ENCODE measurements around the gene NTM.

The NTM gene

DNA sequence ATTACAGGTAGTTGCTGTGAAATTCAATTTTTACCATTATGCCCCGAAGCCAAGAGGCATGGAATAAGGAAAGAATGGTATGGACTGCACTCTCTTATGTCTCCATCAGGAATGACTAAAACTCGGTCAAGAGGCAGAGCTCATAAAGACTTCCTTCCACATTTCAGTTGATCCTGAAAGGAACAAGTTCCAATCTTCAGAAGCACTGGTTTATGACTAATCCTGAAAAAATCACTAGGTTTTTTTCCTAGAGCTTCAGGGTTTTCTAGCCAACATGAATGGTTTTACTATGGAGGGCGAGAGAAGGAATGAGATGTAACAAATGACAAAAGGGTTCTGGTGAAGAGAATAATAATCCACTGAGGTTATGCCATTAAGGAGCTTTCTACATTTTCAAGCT, 832.2 kb downstream of the NTM start:
- no peak overlapping the region for H2BK15ac ChIP-seq (ENCODE audit: low read length)
- no peak overlapping the region for H3K9ac ChIP-seq (ENCODE audit: low read depth, low read length, poor library complexity)
- H2AK5ac ChIP-seq (ENCODE audit: low read depth, low read length) = no peak overlapping the region
- H2BK12ac ChIP-seq (ENCODE audit: low read length) = no peak overlapping the region
- no peaks in the 10 kb centered on the region for H3K27me3 ChIP-seq (ENCODE audit: control insufficient read depth in 3 of 3, insufficient read depth in 3 of 3, low read depth in 1 of 3, low read length in 3 of 3)
- no peak for DNase-seq (ENCODE audit: low spot score)
- H3K4ac ChIP-seq (ENCODE audit: low read length) = no peak overlapping the region
- no peaks in the 10 kb centered on the region for H3K79me1 ChIP-seq (ENCODE audit: low read depth, low read length)
- H4K91ac ChIP-seq (ENCODE audit: low read depth, low read length, poor library complexity) = no peak overlapping the region
- no peak overlapping the region for H3K4me3 ChIP-seq (ENCODE audit: low read length in 2 of 2)
- no peak overlapping the region for H2BK5ac ChIP-seq (ENCODE audit: low read length)
- H2AFZ ChIP-seq (ENCODE audit: low read length) = no peak overlapping the region
- no peaks in the 10 kb centered on the region for H3K4me1 ChIP-seq (ENCODE audit: control insufficient read depth in 2 of 2, insufficient read depth in 1 of 2, low read depth in 1 of 2, low read length in 2 of 2)
- H3K4me2 ChIP-seq (ENCODE audit: insufficient read depth, low read length, poor library complexity, severe bottlenecking) = no peak overlapping the region
- H3K9me3 ChIP-seq (replicated peaks in 1 of 2; ENCODE audit: control insufficient read depth in 2 of 2, insufficient read depth in 1 of 2, low read depth in 1 of 2, low read length in 2 of 2) = peaks cover 0 to 5% of the 10 kb centered on the region in 2 donors
- H3K36me3 ChIP-seq (replicated peaks in 1 of 2; ENCODE audit: control insufficient read depth in 2 of 2, insufficient read depth in 2 of 2, low read length in 2 of 2) = no peaks in the 10 kb centered on the region
- H3K18ac ChIP-seq (ENCODE audit: low read length) = no peak overlapping the region
- H3K14ac ChIP-seq (ENCODE audit: low read length) = no peak overlapping the region
- no peak overlapping the region for H3K27ac ChIP-seq (replicated peaks; ENCODE audit: low read length)
- no peak overlapping the region for H3K23ac ChIP-seq (ENCODE audit: low read depth, low read length, poor library complexity)
- no peak overlapping the region for H2BK120ac ChIP-seq (ENCODE audit: low read depth, low read length)
- no peak overlapping the region for H4K8ac ChIP-seq (ENCODE audit: low read depth, low read length)
- no CpG with 5 or more reads among the region's 3 CpGs for WGBS, 2 donors (ENCODE audit: extremely low coverage in 2 of 2, insufficient read length in 2 of 2, insufficient replicate concordance in 1 of 2)

DNA sequence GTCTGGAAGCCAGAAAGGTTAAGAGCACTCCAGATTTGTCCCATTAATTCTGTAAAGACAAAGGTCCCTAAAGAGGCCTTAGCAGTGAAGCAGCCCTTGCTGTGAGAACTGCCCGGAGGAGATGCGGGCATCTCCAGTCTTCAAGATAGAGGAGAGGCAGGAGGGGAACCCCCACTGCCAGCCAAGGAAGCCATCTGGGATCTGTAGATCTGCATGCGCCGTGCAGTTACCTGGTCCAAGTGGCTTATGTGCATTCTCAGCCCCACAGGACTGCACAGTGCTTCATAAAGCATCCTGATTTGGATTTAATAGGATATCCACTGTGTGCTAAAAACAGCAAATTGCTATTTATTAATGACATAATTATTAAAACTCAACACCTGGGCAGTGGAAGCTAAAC, 834.6 kb downstream of the NTM start:
- H3K27ac ChIP-seq (replicated peaks; ENCODE audit: low read length) = no peak overlapping the region
- no peaks in the 10 kb centered on the region for H3K4me1 ChIP-seq (ENCODE audit: control insufficient read depth in 2 of 2, insufficient read depth in 1 of 2, low read depth in 1 of 2, low read length in 2 of 2)
- H3K18ac ChIP-seq (ENCODE audit: low read length) = no peak overlapping the region
- H4K91ac ChIP-seq (ENCODE audit: low read depth, low read length, poor library complexity) = no peak overlapping the region
- no peak overlapping the region for H4K8ac ChIP-seq (ENCODE audit: low read depth, low read length)
- H3K4me2 ChIP-seq (ENCODE audit: insufficient read depth, low read length, poor library complexity, severe bottlenecking) = no peak overlapping the region
- H3K14ac ChIP-seq (ENCODE audit: low read length) = no peak overlapping the region
- no peak overlapping the region for H3K23ac ChIP-seq (ENCODE audit: low read depth, low read length, poor library complexity)
- H2BK120ac ChIP-seq (ENCODE audit: low read depth, low read length) = no peak overlapping the region
- no peaks in the 10 kb centered on the region for H3K36me3 ChIP-seq (replicated peaks in 1 of 2; ENCODE audit: control insufficient read depth in 2 of 2, insufficient read depth in 2 of 2, low read length in 2 of 2)
- H3K9ac ChIP-seq (ENCODE audit: low read depth, low read length, poor library complexity) = no peak overlapping the region
- H2BK5ac ChIP-seq (ENCODE audit: low read length) = no peak overlapping the region
- no peaks in the 10 kb centered on the region for H3K27me3 ChIP-seq (ENCODE audit: control insufficient read depth in 3 of 3, insufficient read depth in 3 of 3, low read depth in 1 of 3, low read length in 3 of 3)
- WGBS, 2 donors (ENCODE audit: extremely low coverage in 2 of 2, insufficient read length in 2 of 2, insufficient replicate concordance in 1 of 2) = no CpG with 5 or more reads among the region's 4 CpGs
- H3K4ac ChIP-seq (ENCODE audit: low read length) = no peak overlapping the region
- H2AFZ ChIP-seq (ENCODE audit: low read length) = no peak overlapping the region
- H2BK15ac ChIP-seq (ENCODE audit: low read length) = no peak overlapping the region
- H3K79me1 ChIP-seq (ENCODE audit: low read depth, low read length) = no peaks in the 10 kb centered on the region
- peaks cover 0 to 5% of the 10 kb centered on the region in 2 donors for H3K9me3 ChIP-seq (replicated peaks in 1 of 2; ENCODE audit: control insufficient read depth in 2 of 2, insufficient read depth in 1 of 2, low read depth in 1 of 2, low read length in 2 of 2)
- no peak for DNase-seq (ENCODE audit: low spot score)
- H2BK12ac ChIP-seq (ENCODE audit: low read length) = no peak overlapping the region
- H3K4me3 ChIP-seq (ENCODE audit: low read length in 2 of 2) = no peak overlapping the region
- no peak overlapping the region for H2AK5ac ChIP-seq (ENCODE audit: low read depth, low read length)

DNA sequence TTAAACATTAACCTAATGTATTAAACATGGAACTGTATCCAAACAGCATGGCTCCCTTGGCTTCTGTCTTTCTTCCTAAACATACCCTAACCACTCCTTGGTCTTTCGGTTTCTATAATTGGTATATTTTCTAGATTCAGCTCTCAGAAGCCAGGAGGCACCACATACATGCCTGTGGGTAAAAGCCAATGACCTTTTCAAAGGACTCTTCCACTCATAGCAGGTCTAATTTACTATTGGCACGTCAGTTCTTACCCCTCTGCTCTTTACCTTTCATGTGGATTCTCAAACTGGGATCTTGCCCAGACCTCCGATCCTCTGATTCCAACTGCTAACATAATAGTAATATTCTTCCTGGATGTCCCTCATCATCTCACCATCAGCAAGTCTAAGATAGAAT, 835.1 kb downstream of the NTM start:
- Histone ChIP-seq H3K18ac (ENCODE audit: low read length) (no peak overlapping the region), H4K91ac (ENCODE audit: low read depth, low read length, poor library complexity) (no peak overlapping the region), H4K8ac (ENCODE audit: low read depth, low read length) (no peak overlapping the region), H2BK5ac (ENCODE audit: low read length) (no peak overlapping the region), H3K4ac (ENCODE audit: low read length) (no peak overlapping the region), H3K27me3 (ENCODE audit: control insufficient read depth in 3 of 3, insufficient read depth in 3 of 3, low read depth in 1 of 3, low read length in 3 of 3) (no peaks in the 10 kb centered on the region), H3K9ac (ENCODE audit: low read depth, low read length, poor library complexity) (no peak overlapping the region), H3K23ac (ENCODE audit: low read depth, low read length, poor library complexity) (no peak overlapping the region), H2AK5ac (ENCODE audit: low read depth, low read length) (no peak overlapping the region), H3K4me1 (ENCODE audit: control insufficient read depth in 2 of 2, insufficient read depth in 1 of 2, low read depth in 1 of 2, low read length in 2 of 2) (no peaks in the 10 kb centered on the region), H3K36me3 (replicated peaks in 1 of 2; ENCODE audit: control insufficient read depth in 2 of 2, insufficient read depth in 2 of 2, low read length in 2 of 2) (no peaks in the 10 kb centered on the region), H2BK15ac (ENCODE audit: low read length) (no peak overlapping the region), H2BK12ac (ENCODE audit: low read length) (no peak overlapping the region), H3K27ac (replicated peaks; ENCODE audit: low read length) (no peak overlapping the region), H2BK120ac (ENCODE audit: low read depth, low read length) (no peak overlapping the region), H2AFZ (ENCODE audit: low read length) (no peak overlapping the region), H3K4me3 (ENCODE audit: low read length in 2 of 2) (no peak overlapping the region), H3K79me1 (ENCODE audit: low read depth, low read length) (no peaks in the 10 kb centered on the region), H3K14ac (ENCODE audit: low read length) (no peak overlapping the region), H3K9me3 (replicated peaks in 1 of 2; ENCODE audit: control insufficient read depth in 2 of 2, insufficient read depth in 1 of 2, low read depth in 1 of 2, low read length in 2 of 2) (peaks cover 0 to 5% of the 10 kb centered on the region in 2 donors), H3K4me2 (ENCODE audit: insufficient read depth, low read length, poor library complexity, severe bottlenecking) (no peak overlapping the region)
- no CpG with 5 or more reads among the region's 3 CpGs for WGBS, 2 donors (ENCODE audit: extremely low coverage in 2 of 2, insufficient read length in 2 of 2, insufficient replicate concordance in 1 of 2)
- DNase-seq (ENCODE audit: low spot score) = no peak

DNA sequence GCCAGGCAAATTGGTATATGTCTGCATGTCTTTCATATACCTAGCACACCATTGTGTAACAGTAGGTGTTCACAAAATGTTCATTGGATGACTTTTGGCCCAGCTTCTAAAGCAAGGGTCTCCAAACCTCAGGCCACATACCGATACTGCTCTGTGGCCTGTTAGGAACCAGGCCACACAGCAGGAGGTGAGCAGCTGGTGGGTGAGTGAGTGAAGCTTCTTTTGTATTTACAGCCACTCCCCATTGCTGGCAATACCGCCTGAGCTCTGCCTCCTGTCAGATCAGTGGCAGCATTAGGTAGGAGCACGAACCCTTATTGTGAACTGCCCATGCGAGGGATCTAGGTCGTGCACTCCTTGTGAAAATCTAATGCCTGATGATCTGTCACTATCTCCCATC, 836.6 kb downstream of the NTM start:
- H3K4me1 ChIP-seq (ENCODE audit: control insufficient read depth in 2 of 2, insufficient read depth in 1 of 2, low read depth in 1 of 2, low read length in 2 of 2) = no peaks in the 10 kb centered on the region
- no peaks in the 10 kb centered on the region for H3K36me3 ChIP-seq (replicated peaks in 1 of 2; ENCODE audit: control insufficient read depth in 2 of 2, insufficient read depth in 2 of 2, low read length in 2 of 2)
- H2BK12ac ChIP-seq (ENCODE audit: low read length) = no peak overlapping the region
- no peak overlapping the region for H2BK5ac ChIP-seq (ENCODE audit: low read length)
- no peak overlapping the region for H3K4ac ChIP-seq (ENCODE audit: low read length)
- no peaks in the 10 kb centered on the region for H3K79me1 ChIP-seq (ENCODE audit: low read depth, low read length)
- H3K18ac ChIP-seq (ENCODE audit: low read length) = no peak overlapping the region
- no peak overlapping the region for H4K8ac ChIP-seq (ENCODE audit: low read depth, low read length)
- H3K9ac ChIP-seq (ENCODE audit: low read depth, low read length, poor library complexity) = no peak overlapping the region
- H2AFZ ChIP-seq (ENCODE audit: low read length) = no peak overlapping the region
- DNase-seq (ENCODE audit: low spot score) = no peak
- H2BK120ac ChIP-seq (ENCODE audit: low read depth, low read length) = no peak overlapping the region
- WGBS, 2 donors (ENCODE audit: extremely low coverage in 2 of 2, insufficient read length in 2 of 2, insufficient replicate concordance in 1 of 2) = no CpG with 5 or more reads among the region's 5 CpGs
- H3K4me2 ChIP-seq (ENCODE audit: insufficient read depth, low read length, poor library complexity, severe bottlenecking) = no peak overlapping the region
- H2BK15ac ChIP-seq (ENCODE audit: low read length) = no peak overlapping the region
- no peak overlapping the region for H3K23ac ChIP-seq (ENCODE audit: low read depth, low read length, poor library complexity)
- H4K91ac ChIP-seq (ENCODE audit: low read depth, low read length, poor library complexity) = no peak overlapping the region
- no peak overlapping the region for H3K4me3 ChIP-seq (ENCODE audit: low read length in 2 of 2)
- peaks cover 0 to 5% of the 10 kb centered on the region in 2 donors for H3K9me3 ChIP-seq (replicated peaks in 1 of 2; ENCODE audit: control insufficient read depth in 2 of 2, insufficient read depth in 1 of 2, low read depth in 1 of 2, low read length in 2 of 2)
- H3K27me3 ChIP-seq (ENCODE audit: control insufficient read depth in 3 of 3, insufficient read depth in 3 of 3, low read depth in 1 of 3, low read length in 3 of 3) = no peaks in the 10 kb centered on the region
- H2AK5ac ChIP-seq (ENCODE audit: low read depth, low read length) = no peak overlapping the region
- H3K14ac ChIP-seq (ENCODE audit: low read length) = no peak overlapping the region
- no peak overlapping the region for H3K27ac ChIP-seq (replicated peaks; ENCODE audit: low read length)

Measured in neuronal stem cell (in vitro differentiated cells).